DOHH2 (cell line): ENCODE measurements around the gene SYP.

ENCODE experiments used
- H3F3A ChIP-seq: fragments of 200-600 bp; sonication (generic), shearing (Covaris generic); 2 replicates; pipeline ENCODE4 v1.6.0; 2016; ENCODE audit warnings: antibody characterized with exemption, mild to moderate bottlenecking; ENCODE audit not compliant: control insufficient read depth, insufficient read depth
- H3K27ac ChIP-seq: fragments of 200-600 bp; sonication (generic); 2 replicates; pipeline ENCODE4 v1.5.1; 2014; ENCODE audit warnings: low read depth, mild to moderate bottlenecking, low read length, moderate library complexity
- H3K27me3 ChIP-seq: fragments of 200-600 bp; sonication (generic); 2 replicates; pipeline ENCODE4 v1.6.1; 2014; ENCODE audit warnings: mild to moderate bottlenecking, low read length, mixed read lengths; ENCODE audit not compliant: control insufficient read depth
- H3K36me3 ChIP-seq: fragments of 200-600 bp; sonication (generic); 2 replicates; pipeline ENCODE4 v1.6.1; 2014; ENCODE audit warnings: mild to moderate bottlenecking, low read length, moderate library complexity, mixed read lengths; ENCODE audit not compliant: control insufficient read depth
- H3K4me1 ChIP-seq: fragments of 200-600 bp; sonication (generic); 2 replicates; pipeline ENCODE4 v1.6.1; 2014; ENCODE audit warnings: mild to moderate bottlenecking, low read length, mixed read lengths; ENCODE audit not compliant: control insufficient read depth
- H3K4me2 ChIP-seq: fragments of 200-600 bp; sonication (generic); 2 replicates; pipeline ENCODE4 v1.6.0; 2014; ENCODE audit warnings: mild to moderate bottlenecking, low read length, moderate library complexity
- H3K4me3 ChIP-seq: fragments of 200-600 bp; sonication (generic); 2 replicates; pipeline ENCODE4 v1.5.1; 2014; ENCODE audit warnings: mild to moderate bottlenecking, low read length, mixed read lengths
- H3K79me2 ChIP-seq: fragments of 200-600 bp; sonication (generic); 2 replicates; pipeline ENCODE4 v1.6.1; 2014; ENCODE audit warnings: mild to moderate bottlenecking, low read length, mixed read lengths; ENCODE audit not compliant: control insufficient read depth
- H3K9me2 ChIP-seq: fragments of 200-600 bp; sonication (generic); replicated peaks from 2 replicates; pipeline ENCODE4 v1.6.1; 2014; ENCODE audit warnings: mild to moderate bottlenecking, low read length, mixed read lengths; ENCODE audit not compliant: control insufficient read depth
- H3K9me3 ChIP-seq: fragments of 200-600 bp; sonication (generic); 2 replicates; pipeline ENCODE4 v1.6.1; 2014; ENCODE audit warnings: antibody characterized with exemption, low read length, mixed read lengths; ENCODE audit not compliant: control insufficient read depth, insufficient read depth
- H4K20me1 ChIP-seq: fragments of 200-600 bp; sonication (generic); 2 replicates; pipeline ENCODE4 v1.6.0; 2014; ENCODE audit warnings: low read depth, mild to moderate bottlenecking, antibody characterized with exemption, low read length, moderate library complexity; ENCODE audit not compliant: control insufficient read depth, insufficient read depth
- CTCF ChIP-seq: fragments of 200-600 bp; sonication (generic); IDR thresholded peaks from one replicate; pipeline ENCODE4 v1.5.1; 2014; ENCODE audit warnings: antibody characterized with exemption, mild to moderate bottlenecking, low read depth, low read length; ENCODE audit not compliant: poor library complexity, severe bottlenecking
- EZH2phosphoT487 ChIP-seq: fragments of 200-600 bp; sonication (generic); IDR thresholded peaks from 2 replicates; pipeline ENCODE4 v1.6.1; 2017; ENCODE audit warnings: borderline replicate concordance, mild to moderate bottlenecking, antibody characterized with exemption, low read length, moderate library complexity, mixed read lengths

Gene SYP

DNA sequence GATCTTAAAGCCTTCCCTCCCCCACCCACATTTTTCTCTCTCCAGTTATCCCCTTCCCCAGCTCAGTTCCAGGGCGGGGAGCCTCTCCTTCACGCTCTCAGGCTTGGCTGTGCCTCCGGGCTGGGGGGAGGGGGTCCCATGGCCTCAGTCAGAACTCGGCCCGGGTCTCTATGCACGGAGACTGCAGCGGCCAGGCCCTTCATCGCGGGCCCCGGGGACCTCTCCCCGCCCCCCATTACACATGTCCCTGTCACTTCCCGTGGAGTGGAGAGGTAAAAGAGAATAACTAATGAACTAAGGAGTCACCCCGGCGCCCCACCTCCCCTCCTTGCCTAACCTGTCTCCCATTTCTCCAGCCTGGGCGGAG, 13.0 kb downstream of the SYP start:
- Histone ChIP-seq H3K27ac (no peak overlapping the region), H4K20me1 (no peaks in the 10 kb centered on the region), H3K9me3 (no peaks in the 10 kb centered on the region), H3K4me1 (peaks cover 37% of the 10 kb centered on the region), H3F3A (peaks cover 7% of the 10 kb centered on the region), H3K4me2 (peak overlapping the region; percentile 13; the same call in 1 of the 2 replicates), H3K27me3 (no peaks in the 10 kb centered on the region), H3K9me2 (no peaks in the 10 kb centered on the region), H3K36me3 (peaks cover 9% of the 10 kb centered on the region), H3K4me3 (no peak overlapping the region), H3K79me2 (peaks cover 29% of the 10 kb centered on the region)
- no peak for TF ChIP-seq CTCF
- no peak for TF ChIP-seq EZH2phosphoT487

- Histone ChIP-seq H3K27me3 (no peaks in the 10 kb centered on the region), H3F3A (peaks cover 7% of the 10 kb centered on the region), H3K4me3 (peak within 1 kb of the TSS; percentile 87), H3K9me3 (no peaks in the 10 kb centered on the region), H3K27ac (peak within 1 kb of the TSS; percentile 37), H3K4me2 (peak within 1 kb of the TSS; percentile 87), H3K9me2 (no peaks in the 10 kb centered on the region), H3K79me2 (peaks cover 26% of the 10 kb centered on the region), H4K20me1 (no peaks in the 10 kb centered on the region), H3K4me1 (peaks cover 37% of the 10 kb centered on the region), H3K36me3 (peaks cover 9% of the 10 kb centered on the region)
- peak; percentile 71 for TF ChIP-seq CTCF
- TF ChIP-seq EZH2phosphoT487 = no peak
Measured at GRCh38 chrX:49186125-49187027, 13.6 kb downstream of the SYP start, which contains the start of gene PRICKLE3. Gene PRICKLE3, minus strand, starts transcription at chrX:49186373. Its CDS starts 76 bp downstream, at chrX:49186297.

DNA sequence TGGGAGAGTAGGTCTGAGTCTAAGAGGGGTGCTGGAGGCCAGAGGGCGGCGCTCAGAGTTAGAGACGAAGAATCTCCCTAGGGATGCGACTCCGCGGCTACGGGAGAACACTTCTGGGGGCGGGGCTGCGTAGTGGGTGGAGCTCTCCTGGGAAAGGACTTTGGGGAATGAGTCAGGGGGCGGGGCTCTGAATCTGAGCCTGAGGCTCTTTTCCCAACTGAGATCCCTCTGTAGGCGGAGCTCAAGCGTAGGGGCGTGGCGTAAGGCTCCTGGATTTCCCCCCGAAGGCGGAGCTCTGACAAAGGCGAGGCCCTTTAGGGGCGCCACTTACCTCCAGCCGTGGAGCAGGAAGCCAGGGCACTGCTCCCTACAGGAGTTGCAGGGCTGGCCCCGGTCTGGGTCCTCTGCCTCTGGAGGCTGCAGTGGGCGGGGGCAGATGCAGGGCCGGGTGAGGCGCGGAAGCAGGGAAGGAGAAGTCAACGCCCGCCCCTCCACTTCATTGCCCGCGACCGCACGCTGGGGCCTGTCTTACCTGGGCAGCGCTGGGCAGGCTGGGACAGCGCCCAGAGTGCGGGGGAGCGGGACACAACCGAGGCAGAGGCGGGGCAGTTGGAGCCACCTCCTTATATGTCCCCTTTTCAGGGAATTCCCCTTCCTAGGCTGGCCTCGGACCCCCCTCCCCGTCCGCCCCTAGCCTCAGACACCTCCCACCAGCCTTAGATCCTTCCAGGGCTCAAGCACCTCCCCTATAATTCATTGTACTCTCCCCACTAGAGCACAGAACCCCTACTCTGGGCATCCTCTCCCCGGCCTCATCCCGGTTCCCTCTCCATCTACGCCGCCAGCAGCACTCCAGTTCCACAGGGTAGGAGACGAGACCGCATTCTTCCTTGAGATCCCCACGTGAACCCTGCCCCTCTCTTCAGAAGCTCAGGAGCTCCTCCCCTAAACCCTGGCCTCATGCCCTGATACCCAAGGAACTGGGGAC, 15.4 kb downstream of the SYP start:
- Histone ChIP-seq H3K4me2 (peak overlapping the region; percentile 87), H3K9me3 (no peaks in the 10 kb centered on the region), H3K4me3 (peak overlapping the region; percentile 87), H3K27ac (peak overlapping the region; percentile 37), H3F3A (peaks cover 5% of the 10 kb centered on the region), H4K20me1 (no peaks in the 10 kb centered on the region), H3K27me3 (no peaks in the 10 kb centered on the region), H3K9me2 (no peaks in the 10 kb centered on the region), H3K36me3 (peaks cover 15% of the 10 kb centered on the region), H3K79me2 (peaks cover 26% of the 10 kb centered on the region), H3K4me1 (peaks cover 33% of the 10 kb centered on the region)
- TF ChIP-seq CTCF (no peak), EZH2phosphoT487 (no peak)
